Loucy (cell line): ENCODE data around the gene SYF2.

Experiments used
- H2AFZ ChIP-seq: fragments of 200-600 bp; sonication (generic); 2 replicates; pipeline ENCODE4 v1.6.0; 2016; ENCODE audit warnings: antibody characterized with exemption, mild to moderate bottlenecking, low read length, moderate library complexity
- H3F3A ChIP-seq: fragments of 200-600 bp; 2 replicates; pipeline ENCODE4 v1.6.0; 2016; ENCODE audit warnings: antibody characterized with exemption, low read depth, mild to moderate bottlenecking
- H3K27me3 ChIP-seq: fragments of 200-600 bp; sonication (generic); 2 replicates; pipeline ENCODE4 v1.6.1; 2014; ENCODE audit warnings: low read length, mild to moderate bottlenecking; ENCODE audit not compliant: insufficient read depth, poor library complexity, severe bottlenecking
- H3K36me3 ChIP-seq: fragments of 200-600 bp; sonication (generic); 2 replicates; pipeline ENCODE4 v1.6.1; 2016; ENCODE audit warnings: low read length; ENCODE audit not compliant: insufficient read depth
- H3K4me1 ChIP-seq: fragments of 200-600 bp; sonication (generic); 2 replicates; pipeline ENCODE4 v1.5.1; 2014; ENCODE audit warnings: low read length, mild to moderate bottlenecking; ENCODE audit not compliant: insufficient read depth, poor library complexity, severe bottlenecking
- H3K4me2 ChIP-seq: fragments of 200-600 bp; sonication (generic); 2 replicates; pipeline ENCODE4 v1.6.0; 2014; ENCODE audit warnings: antibody characterized with exemption, low read length, low read depth, mild to moderate bottlenecking; ENCODE audit not compliant: poor library complexity, severe bottlenecking
- H3K4me3 ChIP-seq: fragments of 200-600 bp; sonication (generic); 2 replicates; pipeline ENCODE4 v1.5.1; 2014; ENCODE audit warnings: low read length, mild to moderate bottlenecking, mixed read lengths; ENCODE audit not compliant: poor library complexity, severe bottlenecking
- H3K79me2 ChIP-seq: fragments of 200-600 bp; sonication (generic); 2 replicates; pipeline ENCODE4 v1.6.1; 2014; ENCODE audit warnings: low read length; ENCODE audit not compliant: insufficient read depth
- H3K9ac ChIP-seq: fragments of 200-600 bp; sonication (generic); 2 replicates; pipeline ENCODE4 v1.6.0; 2014; ENCODE audit warnings: mild to moderate bottlenecking, low read depth, low read length, moderate library complexity; ENCODE audit not compliant: poor library complexity, severe bottlenecking
- H3K9me2 ChIP-seq: fragments of 200-600 bp; sonication (generic); replicated peaks from 2 replicates; pipeline ENCODE4 v1.6.1; 2016; ENCODE audit warnings: low read depth, low read length, mixed read lengths
- H3K9me3 ChIP-seq: fragments of 200-600 bp; sonication (generic); 2 replicates; pipeline ENCODE4 v1.6.1; 2014; ENCODE audit warnings: mild to moderate bottlenecking, antibody characterized with exemption, low read length, low read depth; ENCODE audit not compliant: insufficient read depth
- H4K20me1 ChIP-seq: fragments of 200-600 bp; sonication (generic); 2 replicates; pipeline ENCODE4 v1.6.0; 2014; ENCODE audit warnings: antibody characterized with exemption, low read length, mild to moderate bottlenecking; ENCODE audit not compliant: insufficient read depth, poor library complexity, severe bottlenecking
- EZH2phosphoT487 ChIP-seq: fragments of 200-600 bp; IDR thresholded peaks from 2 replicates; pipeline ENCODE4 v1.6.1; 2018; ENCODE audit warnings: antibody characterized with exemption, mild to moderate bottlenecking, moderate library complexity, borderline replicate concordance
- TF ChIP-seq, protein P1 (sequence below): fragments of 200-600 bp; sonication (generic); conservative IDR thresholded peaks from 2 replicates; pipeline ENCODE4 v1.5.1; 2014; ENCODE audit warnings: mild to moderate bottlenecking, antibody characterized with exemption, low read length

The SYF2 gene

GRCh38 chr1:25255706-25256577 is 23.6 kb upstream of the SYF2 start:
- no peak for TF ChIP-seq EZH2phosphoT487
- TF ChIP-seq, protein P1, sequence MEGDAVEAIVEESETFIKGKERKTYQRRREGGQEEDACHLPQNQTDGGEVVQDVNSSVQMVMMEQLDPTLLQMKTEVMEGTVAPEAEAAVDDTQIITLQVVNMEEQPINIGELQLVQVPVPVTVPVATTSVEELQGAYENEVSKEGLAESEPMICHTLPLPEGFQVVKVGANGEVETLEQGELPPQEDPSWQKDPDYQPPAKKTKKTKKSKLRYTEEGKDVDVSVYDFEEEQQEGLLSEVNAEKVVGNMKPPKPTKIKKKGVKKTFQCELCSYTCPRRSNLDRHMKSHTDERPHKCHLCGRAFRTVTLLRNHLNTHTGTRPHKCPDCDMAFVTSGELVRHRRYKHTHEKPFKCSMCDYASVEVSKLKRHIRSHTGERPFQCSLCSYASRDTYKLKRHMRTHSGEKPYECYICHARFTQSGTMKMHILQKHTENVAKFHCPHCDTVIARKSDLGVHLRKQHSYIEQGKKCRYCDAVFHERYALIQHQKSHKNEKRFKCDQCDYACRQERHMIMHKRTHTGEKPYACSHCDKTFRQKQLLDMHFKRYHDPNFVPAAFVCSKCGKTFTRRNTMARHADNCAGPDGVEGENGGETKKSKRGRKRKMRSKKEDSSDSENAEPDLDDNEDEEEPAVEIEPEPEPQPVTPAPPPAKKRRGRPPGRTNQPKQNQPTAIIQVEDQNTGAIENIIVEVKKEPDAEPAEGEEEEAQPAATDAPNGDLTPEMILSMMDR, result no peak
- Histone ChIP-seq H3F3A (no peaks in the 10 kb centered on the region), H3K79me2 (no peaks in the 10 kb centered on the region), H4K20me1 (no peaks in the 10 kb centered on the region), H3K9me2 (no peaks in the 10 kb centered on the region), H2AFZ (no peak overlapping the region), H3K9me3 (no peaks in the 10 kb centered on the region), H3K9ac (no peak overlapping the region), H3K4me3 (no peak overlapping the region), H3K4me2 (no peak overlapping the region), H3K36me3 (no peaks in the 10 kb centered on the region), H3K27me3 (no peaks in the 10 kb centered on the region), H3K4me1 (no peaks in the 10 kb centered on the region)

- H3K9ac ChIP-seq, result no peak overlapping the region
- no peak overlapping the region for H3K4me3 ChIP-seq
- no peak for TF ChIP-seq EZH2phosphoT487
- TF ChIP-seq, protein P1, result no peak
- H3K27me3 ChIP-seq, result no peaks in the 10 kb centered on the region
- H4K20me1 ChIP-seq, result no peaks in the 10 kb centered on the region
- no peak overlapping the region for H3K4me2 ChIP-seq
- H3K4me1 ChIP-seq, result no peaks in the 10 kb centered on the region
- no peaks in the 10 kb centered on the region for H3K36me3 ChIP-seq
- H3K9me3 ChIP-seq, result no peaks in the 10 kb centered on the region
- no peaks in the 10 kb centered on the region for H3K79me2 ChIP-seq
- H3K9me2 ChIP-seq, result no peaks in the 10 kb centered on the region
- H2AFZ ChIP-seq, result no peak overlapping the region
- H3F3A ChIP-seq, result no peaks in the 10 kb centered on the region
Observed at GRCh38 chr1:25253911-25254310, 21.6 kb upstream of the SYF2 start.

DNA sequence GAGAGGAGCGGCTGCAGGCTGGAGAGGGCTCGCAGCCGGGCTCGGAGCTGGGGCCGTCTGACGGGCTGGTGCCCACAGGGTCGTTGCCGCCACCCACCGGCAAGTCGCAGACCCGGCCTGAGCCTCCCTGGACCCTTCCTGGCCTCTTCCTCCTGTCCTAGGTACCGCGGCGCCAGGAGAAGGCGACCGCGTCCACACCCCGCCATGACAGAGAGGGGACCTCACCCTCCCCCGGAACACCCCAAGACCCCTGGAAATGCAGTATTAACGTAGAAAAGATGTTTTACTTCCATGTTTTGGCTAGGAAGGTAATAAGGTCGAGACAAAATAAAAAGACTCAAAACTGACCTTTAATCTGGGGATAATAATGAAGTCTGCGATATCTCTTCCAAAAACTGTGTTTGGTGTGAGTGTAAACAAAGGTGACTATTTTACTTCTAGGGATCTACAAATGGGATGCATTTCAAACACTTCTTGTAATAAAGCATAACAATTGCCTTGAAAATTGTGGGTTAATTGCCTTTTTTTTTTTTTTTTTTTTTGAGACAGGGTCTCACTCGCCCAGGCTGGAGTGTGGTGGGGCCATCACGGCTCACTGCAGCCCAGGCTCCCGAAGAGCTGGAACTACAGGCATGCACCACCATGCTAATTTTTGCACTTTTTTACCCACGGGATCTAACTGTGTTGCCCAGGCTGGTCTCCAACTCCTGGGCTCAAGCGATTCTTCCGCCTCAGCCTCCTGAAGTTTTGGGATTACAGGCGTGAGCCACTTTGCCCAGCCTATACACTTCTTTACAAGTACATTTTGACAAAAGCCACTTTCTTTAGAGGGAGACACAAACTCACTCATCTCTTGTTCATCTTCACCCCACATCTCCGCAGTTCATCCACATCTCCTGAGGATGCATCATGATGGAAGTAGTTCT is 15.8 kb upstream of the SYF2 start:
- Histone ChIP-seq H3K36me3 (peaks cover 21% of the 10 kb centered on the region), H4K20me1 (peaks cover 41% of the 10 kb centered on the region), H3K4me1 (peaks cover 26% of the 10 kb centered on the region), H3K9me2 (no peaks in the 10 kb centered on the region), H3K4me2 (peak overlapping the region; percentile 97), H3K79me2 (peaks cover 41% of the 10 kb centered on the region), H3K27me3 (no peaks in the 10 kb centered on the region), H3K4me3 (peak overlapping the region; percentile 79), H3K9ac (peak overlapping the region; percentile 88), H3F3A (0 out of 2 replicates have a peak, but pooled peaks cover 3% of the 10 kb centered on the region), H2AFZ (peak overlapping the region; percentile 85), H3K9me3 (no peaks in the 10 kb centered on the region)
- TF ChIP-seq, protein P1, result peak; percentile 52
- no peak for TF ChIP-seq EZH2phosphoT487
